Left ventricle myocardium inferior (tissue), 1 donor: ENCODE data around the gene CTNNAL1. TPM values are rescaled to one million over a fixed set of nuclear protein-coding genes. Genes with fewer than 3 reads are reported as not detected.

Source experiments
- DNase-seq: peaks from one replicate; pipeline ENCODE4 v3.0.0-alpha.2; 2020
- H3K27ac ChIP-seq: fragments of 200-600 bp; replicated peaks from 2 replicates; pipeline ENCODE4 v1.8.0; 2021
- H3K27me3 ChIP-seq: fragments of 200-600 bp; 2 replicates; pipeline ENCODE4 v1.8.0; 2021; ENCODE audit warnings: low read depth
- H3K36me3 ChIP-seq: fragments of 200-600 bp; 2 replicates; pipeline ENCODE4 v1.8.0; 2021
- H3K4me1 ChIP-seq: fragments of 200-600 bp; 2 replicates; pipeline ENCODE4 v1.8.0; 2021
- H3K4me3 ChIP-seq: fragments of 200-600 bp; 2 replicates; pipeline ENCODE4 v1.8.0; 2021; ENCODE audit warnings: mild to moderate bottlenecking, moderate library complexity
- H3K9me3 ChIP-seq: fragments of 200-600 bp; replicated peaks from 2 replicates; pipeline ENCODE4 v1.8.0; 2021
- CTCF ChIP-seq: fragments of 200-600 bp; IDR thresholded peaks from 2 replicates; pipeline ENCODE4 v1.8.0; 2021; ENCODE audit warnings: antibody characterized with exemption, mild to moderate bottlenecking, borderline replicate concordance
- intact Hi-C: fragments of 100-400 bp; cut with micrococcal nuclease; formaldehyde crosslinking; loops from one replicate; pipeline ENCODE4 v1.11.0; 2022
- total RNA-seq: library from RNA; stranded (reverse); fragmentation: NEBNext Ultra II Directional; extraction: Animal tissue kit (Norgen Biotek cat#: 25700); gene quantifications from one replicate; pipeline ENCODE4 v1.2.1, GENCODE V29; 2021
- donor health status: DM: no; HTN: yes; CAD: no; lungs with severe emphysema.

The CTNNAL1 gene
- total RNA-seq, 1 donor from 2014 or later, result 78.2 TPM

GRCh38 chr9:109033941-109034700 lies 20.8 kb upstream of the CTNNAL1 start:
- H3K4me3 ChIP-seq, result no peak overlapping the region
- H3K9me3 ChIP-seq, result no peaks in the 10 kb centered on the region
- no peak overlapping the region for H3K27ac ChIP-seq
- TF ChIP-seq CTCF, result no peak
- intact Hi-C loops, result no loop called here
- H3K27me3 ChIP-seq, result no peaks in the 10 kb centered on the region
- peaks cover 50% of the 10 kb centered on the region for H3K36me3 ChIP-seq
- no peak for DNase-seq
- H3K4me1 ChIP-seq, result peaks cover 28% of the 10 kb centered on the region

- Histone ChIP-seq H3K4me3 (no peak overlapping the region), H3K4me1 (peaks cover 34% of the 10 kb centered on the region), H3K27me3 (no peaks in the 10 kb centered on the region), H3K9me3 (no peaks in the 10 kb centered on the region), H3K27ac (no peak overlapping the region), H3K36me3 (peaks cover 49% of the 10 kb centered on the region)
- intact Hi-C loops, result no loop called here
- no peak for DNase-seq
- no peak for TF ChIP-seq CTCF
Observed at GRCh38 chr9:109031241-109031640, 17.9 kb upstream of the CTNNAL1 start.

- TF ChIP-seq CTCF, result no peak
- intact Hi-C loops, result no loop called here
Observed at GRCh38 chr9:109030426-109030825, 17.1 kb upstream of the CTNNAL1 start.

GRCh38 chr9:109028457-109028856 lies 15.2 kb upstream of the CTNNAL1 start:
- intact Hi-C loops, result no loop called here
- Histone ChIP-seq H3K36me3 (peaks cover 31% of the 10 kb centered on the region), H3K27me3 (no peaks in the 10 kb centered on the region), H3K4me1 (peaks cover 36% of the 10 kb centered on the region), H3K27ac (no peak overlapping the region), H3K4me3 (no peak overlapping the region), H3K9me3 (no peaks in the 10 kb centered on the region)
- no peak for DNase-seq
- TF ChIP-seq CTCF, result no peak

More at GRCh38 chr9:109030426-109030825, 17.1 kb upstream of the CTNNAL1 start:
- H3K9me3 ChIP-seq, result no peaks in the 10 kb centered on the region
- DNase-seq, result no peak
- H3K36me3 ChIP-seq, result peaks cover 46% of the 10 kb centered on the region
- no peaks in the 10 kb centered on the region for H3K27me3 ChIP-seq
- H3K4me3 ChIP-seq, result no peak overlapping the region
- peaks cover 34% of the 10 kb centered on the region for H3K4me1 ChIP-seq
- no peak overlapping the region for H3K27ac ChIP-seq

GRCh38 chr9:109027176-109027575 lies 13.9 kb upstream of the CTNNAL1 start:
- peaks cover 19% of the 10 kb centered on the region for H3K36me3 ChIP-seq
- intact Hi-C loops, result no loop called here
- no peaks in the 10 kb centered on the region for H3K27me3 ChIP-seq
- peaks cover 49% of the 10 kb centered on the region for H3K4me1 ChIP-seq
- H3K9me3 ChIP-seq, result no peaks in the 10 kb centered on the region
- no peak overlapping the region for H3K4me3 ChIP-seq
- TF ChIP-seq CTCF, result no peak
- peak overlapping the region; percentile 37 for H3K27ac ChIP-seq
- DNase-seq, result no peak
